ENCODE measurements around the gene GTF2A2. TPM values are rescaled to one million over a fixed set of nuclear protein-coding genes. Genes with fewer than 3 reads are reported as not detected.
"Not testable (repeated sequence)": the region's sequence is repeated elsewhere in the genome, so short reads cannot be mapped to it uniquely, and the experiment has no call there.

The GTF2A2 gene
- total RNA-seq = 136 and 137 TPM in 2 replicates

- intact Hi-C loops (cut with micrococcal nuclease) = loop anchor here (1.0 to 5.0 kb wide), 6 partner anchors 31 to 885 kb away; partner anchors contain the start of genes CCNB2, ICE2, MINDY2 and RNF111
Observed at GRCh38 chr15:59656897-59657634, at the start of gene GTF2A2. TSS of gene GTF2A2 (minus strand) at chr15:59657515. CDS start at chr15:59652277, 5,238 bp downstream.

DNA sequence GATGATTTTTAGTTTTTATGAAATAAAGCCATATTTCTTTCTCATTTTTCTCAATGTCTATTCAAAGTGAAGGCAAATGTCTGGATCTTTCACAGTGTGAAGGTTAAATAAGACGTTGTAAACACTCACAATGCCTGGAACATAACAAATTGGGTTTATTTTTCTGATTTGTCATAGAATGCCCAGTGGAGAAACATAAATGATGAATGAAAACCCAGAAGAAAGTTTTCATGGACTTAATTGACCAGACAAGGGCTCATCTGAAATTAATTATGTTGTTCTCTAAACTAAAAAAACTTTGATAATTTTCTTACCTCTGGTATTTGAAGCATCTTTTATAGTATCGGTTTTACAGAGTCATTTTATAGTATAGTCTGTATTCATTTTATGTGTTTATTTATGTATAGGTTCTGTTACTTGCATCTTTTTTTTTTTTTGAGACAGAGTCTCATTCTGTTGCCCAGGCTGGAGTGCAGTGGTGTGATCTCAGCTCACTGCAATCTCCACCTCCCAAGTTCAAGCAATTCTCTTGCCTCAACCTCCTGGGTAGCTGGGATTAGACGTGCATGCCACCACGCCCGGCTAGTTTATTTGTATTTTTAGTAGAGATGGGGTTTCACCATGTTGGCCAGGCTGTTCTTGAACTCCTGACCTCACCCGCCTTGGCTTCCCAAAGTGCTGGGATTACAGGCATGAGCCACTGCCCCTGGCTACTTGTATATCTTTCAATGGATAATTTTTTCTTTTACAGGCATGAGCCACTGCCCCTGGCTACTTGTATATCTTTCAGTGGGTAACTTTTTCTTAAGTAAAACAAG is 46.9 kb upstream of the GTF2A2 start:
- intact Hi-C loops (cut with micrococcal nuclease) = no loop called here

GRCh38 chr15:59702351-59702750 is 45.0 kb upstream of the GTF2A2 start:
- intact Hi-C loops (cut with micrococcal nuclease) = no loop called here

GRCh38 chr15:59701880-59702279 is 44.6 kb upstream of the GTF2A2 start:
- intact Hi-C loops (cut with micrococcal nuclease) = no loop called here

- intact Hi-C loops (cut with micrococcal nuclease) = no loop called here
Observed at GRCh38 chr15:59699810-59700431, 42.6 kb upstream of the GTF2A2 start.

DNA sequence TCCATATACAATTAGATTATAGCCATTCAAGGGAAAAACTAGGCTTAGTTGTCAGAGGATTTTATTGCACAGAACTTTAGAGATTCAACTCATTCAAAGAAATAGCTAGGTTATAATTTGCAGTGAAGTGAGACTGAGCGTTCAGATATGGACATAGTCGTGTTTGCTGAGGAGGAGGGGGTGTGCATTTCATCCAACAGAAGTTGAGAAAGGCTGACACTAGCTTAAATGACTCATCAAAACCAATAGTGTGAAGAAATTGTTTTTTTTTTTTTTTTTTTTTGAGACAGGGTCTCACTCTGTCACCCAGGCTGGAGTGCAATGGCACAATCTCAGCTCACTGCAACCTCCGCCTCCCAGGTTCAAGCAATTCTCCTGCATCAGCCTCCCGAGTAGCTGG is 40.8 kb upstream of the GTF2A2 start:
- intact Hi-C loops (cut with micrococcal nuclease) = not testable (repeated sequence)

DNA sequence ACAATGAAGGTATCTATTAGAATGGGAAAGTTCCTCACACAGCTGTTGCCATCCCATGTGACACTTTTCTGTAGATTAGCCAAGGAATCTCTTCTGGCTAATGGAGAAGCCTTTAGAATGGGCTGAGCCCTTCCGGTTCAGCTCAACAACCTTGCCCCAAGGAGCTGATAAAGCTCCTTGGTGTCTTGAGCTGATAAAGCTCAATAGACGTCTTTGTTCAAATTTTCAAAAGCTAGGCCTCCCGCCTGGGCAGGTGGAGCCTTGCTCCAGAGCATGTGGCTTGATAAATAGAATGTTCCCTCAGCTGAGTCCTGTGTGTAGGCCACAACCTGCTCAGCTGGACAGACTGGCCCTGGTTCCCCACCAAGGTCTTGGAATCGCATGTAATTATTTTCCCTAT is 39.0 kb upstream of the GTF2A2 start:
- intact Hi-C loops (cut with micrococcal nuclease) = no loop called here

- intact Hi-C loops (cut with micrococcal nuclease) = no loop called here
Observed at GRCh38 chr15:59694779-59695178, 37.5 kb upstream of the GTF2A2 start.

- intact Hi-C loops (cut with micrococcal nuclease) = loop anchor here (1.0 kb wide), 3 partner anchors 34 to 635 kb away; no protein-coding TSS in a partner anchor
Observed at GRCh38 chr15:59691194-59691805, 34.0 kb upstream of the GTF2A2 start.

DNA sequence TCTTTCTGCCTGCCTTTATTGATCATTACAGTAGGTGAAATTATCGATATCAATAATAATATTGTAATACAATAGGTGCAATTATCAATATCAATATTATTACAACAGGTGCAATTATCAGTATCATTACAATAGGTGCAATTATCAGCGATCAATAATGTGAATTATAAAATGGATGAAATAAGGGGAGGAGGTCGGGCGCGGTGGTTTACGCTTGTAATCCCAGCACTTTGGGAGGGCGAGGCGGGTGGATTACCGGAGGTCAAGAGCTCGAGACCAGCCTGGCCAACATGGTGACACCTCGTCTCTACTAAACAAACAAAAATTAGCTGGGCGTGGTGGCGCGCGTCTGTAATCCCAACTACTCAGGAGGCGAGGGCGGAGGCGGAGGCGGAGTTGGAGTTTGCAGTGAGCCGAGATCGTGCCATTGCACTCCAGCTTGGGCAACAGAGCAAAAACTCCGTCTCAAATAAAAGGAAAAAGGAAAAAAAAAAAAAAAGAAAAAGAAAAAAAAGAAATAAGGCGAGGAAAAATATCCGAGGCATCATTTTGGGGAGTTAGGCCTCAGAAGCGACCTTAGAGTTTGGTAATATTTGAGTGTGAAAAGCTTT is 32.4 kb upstream of the GTF2A2 start:
- intact Hi-C loops (cut with micrococcal nuclease) = loop anchor here (1.0 to 10.0 kb wide), 13 partner anchors 109 to 961 kb away; partner anchors contain the start of genes CCNB2, ICE2, MINDY2 and RNF111

DNA sequence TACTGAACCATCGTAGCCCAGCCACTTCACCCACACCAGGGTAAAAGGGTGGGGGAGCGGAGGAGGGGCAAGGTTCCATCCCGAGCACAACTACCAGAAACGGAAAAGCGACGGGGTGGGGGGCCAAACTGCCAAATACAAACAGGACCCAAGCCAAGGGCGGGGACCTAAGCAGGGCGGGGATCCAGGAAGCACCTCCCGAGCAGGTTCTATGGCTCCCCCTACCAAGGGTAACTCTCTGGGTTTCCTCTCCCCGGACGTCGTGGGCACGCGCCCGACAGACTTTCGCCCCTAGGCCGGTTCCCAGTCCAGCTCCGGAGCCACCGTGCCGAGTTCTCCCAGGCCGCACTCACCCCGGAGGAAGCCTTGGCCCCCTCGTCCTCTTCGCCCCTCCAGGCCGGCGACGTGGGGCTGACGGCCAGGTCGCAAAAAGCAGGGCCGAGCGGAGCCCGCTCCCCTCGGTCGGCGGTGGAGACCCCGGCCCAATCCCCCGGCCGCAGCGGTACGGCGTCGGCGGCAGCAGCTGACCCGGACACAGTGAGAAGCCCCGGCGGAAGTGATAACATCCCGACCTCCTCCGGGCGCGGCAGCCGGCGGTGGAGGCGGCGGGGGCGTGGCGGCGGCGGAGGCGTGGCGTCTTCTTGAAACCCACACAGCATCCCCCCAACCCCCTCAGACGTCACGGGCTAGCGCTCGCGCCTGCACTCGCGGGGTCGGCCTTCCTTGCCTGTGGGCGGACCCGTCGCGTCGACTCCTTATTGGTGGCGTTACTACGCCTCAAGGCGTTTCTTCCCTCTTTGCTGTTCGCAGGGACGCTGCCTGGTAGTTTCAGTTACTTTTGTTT is 31.7 kb upstream of the GTF2A2 start, which contains the start of gene BNIP2:
Gene BNIP2, minus strand, starts transcription at position 539 of the 844 bp plus-strand sequence. CDS start 6,863 bp downstream, outside the sequence.
- intact Hi-C loops (cut with micrococcal nuclease) = loop anchor here (1.0 to 10.0 kb wide), 14 partner anchors 32 to 961 kb away; partner anchors contain the start of genes CCNB2, GTF2A2, ICE2 and MINDY2

- intact Hi-C loops (cut with micrococcal nuclease) = loop anchor here (1.0 to 10.0 kb wide), 8 partner anchors 31 to 918 kb away; partner anchors contain the start of genes CCNB2, GTF2A2, MINDY2 and RNF111
Observed at GRCh38 chr15:59688423-59688781, 31.1 kb upstream of the GTF2A2 start.

DNA sequence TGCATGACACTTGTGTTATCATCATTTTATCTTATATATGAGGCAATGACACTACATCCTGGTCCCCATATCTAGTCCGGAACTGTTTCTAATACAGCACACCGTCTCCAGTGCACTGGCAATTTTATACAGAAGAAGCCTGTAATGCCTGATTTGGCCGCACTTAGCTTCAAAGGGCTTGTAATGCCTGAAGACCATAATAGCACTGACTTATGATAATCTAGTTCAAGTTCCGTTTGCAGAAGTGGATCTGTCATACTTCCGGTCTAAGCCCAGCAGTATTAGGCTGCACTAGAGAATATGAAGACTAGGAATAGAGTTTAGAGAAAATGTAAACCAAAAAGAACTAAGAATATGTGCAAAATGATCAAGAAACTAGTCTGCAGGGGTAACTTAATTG is 30.5 kb upstream of the GTF2A2 start:
- intact Hi-C loops (cut with micrococcal nuclease) = loop anchor here (1.0 to 10.0 kb wide), 8 partner anchors 31 to 917 kb away; partner anchors contain the start of genes CCNB2, GTF2A2, MINDY2 and RNF111

- intact Hi-C loops (cut with micrococcal nuclease) = loop anchor here (1.0 to 10.0 kb wide), 3 partner anchors 8 to 896 kb away; partner anchors contain the start of gene CCNB2
Observed at GRCh38 chr15:59686389-59686788, 29.1 kb upstream of the GTF2A2 start.

DNA sequence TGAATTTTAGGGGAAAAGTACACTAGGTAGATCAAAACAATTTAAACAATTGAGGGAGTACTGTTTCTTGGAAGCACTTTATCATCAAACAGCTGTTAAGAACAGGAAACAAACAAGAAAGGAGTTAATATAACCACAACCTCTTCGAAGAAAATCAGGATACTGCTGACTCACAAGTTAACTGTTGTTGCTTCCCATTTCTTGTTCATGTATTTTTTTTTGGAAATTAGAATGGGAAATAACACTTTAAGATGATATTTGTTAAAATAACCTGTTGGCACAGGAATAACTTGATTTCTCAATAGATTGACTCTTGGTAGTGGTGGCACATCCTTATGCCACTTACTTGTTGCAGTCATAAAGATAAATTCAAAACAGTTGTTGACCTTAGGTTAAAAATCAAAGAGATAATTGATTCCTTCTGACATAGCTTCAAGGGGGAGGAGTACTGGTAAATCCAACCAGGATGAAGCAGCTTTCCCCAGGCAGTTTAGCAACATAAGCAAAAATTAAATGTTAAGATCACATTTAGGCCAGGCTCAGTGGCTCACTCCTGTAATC is 28.5 kb upstream of the GTF2A2 start:
- intact Hi-C loops (cut with micrococcal nuclease) = loop anchor here (1.0 to 10.0 kb wide), 3 partner anchors 8 to 896 kb away; partner anchors contain the start of gene CCNB2

DNA sequence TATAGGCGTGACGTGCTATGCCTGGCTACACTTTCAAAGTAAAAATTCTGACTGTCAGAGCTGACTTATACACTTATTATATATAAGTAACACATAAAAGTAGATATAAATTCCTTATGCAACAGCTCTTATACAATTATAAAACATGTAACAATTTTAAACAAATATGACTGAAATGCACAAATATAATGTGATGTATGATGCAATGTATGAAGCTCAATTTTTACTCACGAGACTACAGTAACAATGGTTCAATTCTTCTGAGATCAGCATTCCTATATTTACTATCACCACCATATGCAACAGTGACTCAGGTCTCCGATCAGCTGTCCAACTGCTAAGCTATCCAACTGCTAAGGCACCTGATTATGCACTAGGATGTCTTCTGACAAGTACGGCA is 23.6 kb upstream of the GTF2A2 start:
- intact Hi-C loops (cut with micrococcal nuclease) = loop anchor here (10.0 kb wide), 1 partner anchor 576 kb away; the partner anchor contains the start of gene CCNB2

DNA sequence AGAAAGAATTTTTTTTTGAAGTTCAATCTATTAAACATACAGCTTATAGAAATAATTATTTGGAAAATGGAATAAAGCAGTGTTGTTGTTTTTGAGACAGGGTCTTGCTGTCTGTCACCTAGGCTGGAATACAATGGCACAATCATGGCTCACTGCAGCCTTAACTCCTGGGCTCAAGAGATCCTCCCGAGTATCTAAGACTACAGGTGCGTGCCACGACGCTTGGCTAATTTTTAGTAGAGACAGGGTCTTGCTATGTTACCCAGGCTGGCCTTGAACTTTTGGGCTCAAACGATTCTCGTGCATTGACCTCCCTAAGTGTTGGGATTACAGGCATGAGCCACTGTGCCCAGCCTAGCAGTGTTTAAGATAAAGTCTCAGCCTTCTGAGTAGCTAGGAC is 23.0 kb upstream of the GTF2A2 start:
- intact Hi-C loops (cut with micrococcal nuclease) = loop anchor here (10.0 kb wide), 1 partner anchor 576 kb away; the partner anchor contains the start of gene CCNB2

DNA sequence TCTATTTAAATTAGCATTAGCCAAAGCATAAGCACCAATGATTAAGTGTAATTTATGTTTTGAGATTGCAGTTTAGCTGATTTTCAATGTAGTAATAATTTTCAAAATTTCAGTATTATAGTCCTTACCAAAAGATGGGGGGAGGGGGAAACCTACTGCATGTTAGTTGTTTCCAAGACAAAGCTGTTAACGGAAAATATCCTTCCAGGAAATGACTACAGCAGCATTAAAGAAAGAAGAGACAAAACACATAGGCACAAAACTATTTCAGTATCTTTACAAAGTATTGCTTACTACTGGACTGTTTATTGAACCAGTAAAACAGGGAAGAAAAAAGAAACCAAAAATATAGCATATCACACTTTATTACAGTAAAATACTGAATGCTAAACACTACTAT is 21.3 kb upstream of the GTF2A2 start:
- intact Hi-C loops (cut with micrococcal nuclease) = loop anchor here (1.0 kb wide), 1 partner anchor 8 kb away; no protein-coding TSS in a partner anchor

- intact Hi-C loops (cut with micrococcal nuclease) = loop anchor here (1.0 kb wide), 1 partner anchor 8 kb away; no protein-coding TSS in a partner anchor
Observed at GRCh38 chr15:59678172-59678571, 20.9 kb upstream of the GTF2A2 start.
